Peyer's patch (tissue), 4 donors: ENCODE measurements around the gene PLD1.

ENCODE experiments used
- POLR2A ChIP-seq, 2 donors: fragments of 450-650 bp; IDR thresholded peaks; one replicate each; pipeline ENCODE4 v1.5.1; 2017; ENCODE audit warnings: antibody characterized with exemption in 2 of 2, mild to moderate bottlenecking in 2 of 2, moderate library complexity in 2 of 2
- TF ChIP-seq, protein P1 (sequence below), 6 experiments: fragments of 450-650 bp in 4 of 6; fragments of 200-600 bp in 2 of 6; sonication (generic) in 1 of 6; IDR thresholded peaks; one replicate each; pipeline ENCODE4 v1.5.1; 2017 to 2019; ENCODE audit warnings: antibody characterized with exemption in 6 of 6, mild to moderate bottlenecking in 3 of 6, moderate library complexity in 1 of 6

GRCh38 chr3:171607452-171607851 is 202.8 kb downstream of the PLD1 start:
- TF ChIP-seq, protein P1, sequence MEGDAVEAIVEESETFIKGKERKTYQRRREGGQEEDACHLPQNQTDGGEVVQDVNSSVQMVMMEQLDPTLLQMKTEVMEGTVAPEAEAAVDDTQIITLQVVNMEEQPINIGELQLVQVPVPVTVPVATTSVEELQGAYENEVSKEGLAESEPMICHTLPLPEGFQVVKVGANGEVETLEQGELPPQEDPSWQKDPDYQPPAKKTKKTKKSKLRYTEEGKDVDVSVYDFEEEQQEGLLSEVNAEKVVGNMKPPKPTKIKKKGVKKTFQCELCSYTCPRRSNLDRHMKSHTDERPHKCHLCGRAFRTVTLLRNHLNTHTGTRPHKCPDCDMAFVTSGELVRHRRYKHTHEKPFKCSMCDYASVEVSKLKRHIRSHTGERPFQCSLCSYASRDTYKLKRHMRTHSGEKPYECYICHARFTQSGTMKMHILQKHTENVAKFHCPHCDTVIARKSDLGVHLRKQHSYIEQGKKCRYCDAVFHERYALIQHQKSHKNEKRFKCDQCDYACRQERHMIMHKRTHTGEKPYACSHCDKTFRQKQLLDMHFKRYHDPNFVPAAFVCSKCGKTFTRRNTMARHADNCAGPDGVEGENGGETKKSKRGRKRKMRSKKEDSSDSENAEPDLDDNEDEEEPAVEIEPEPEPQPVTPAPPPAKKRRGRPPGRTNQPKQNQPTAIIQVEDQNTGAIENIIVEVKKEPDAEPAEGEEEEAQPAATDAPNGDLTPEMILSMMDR (IDR thresholded peaks at IDR 0.05): no peak
- no peak for TF ChIP-seq POLR2A (IDR thresholded peaks at IDR 0.05)
